ENCODE measurements around the gene SPATA3.

DNA sequence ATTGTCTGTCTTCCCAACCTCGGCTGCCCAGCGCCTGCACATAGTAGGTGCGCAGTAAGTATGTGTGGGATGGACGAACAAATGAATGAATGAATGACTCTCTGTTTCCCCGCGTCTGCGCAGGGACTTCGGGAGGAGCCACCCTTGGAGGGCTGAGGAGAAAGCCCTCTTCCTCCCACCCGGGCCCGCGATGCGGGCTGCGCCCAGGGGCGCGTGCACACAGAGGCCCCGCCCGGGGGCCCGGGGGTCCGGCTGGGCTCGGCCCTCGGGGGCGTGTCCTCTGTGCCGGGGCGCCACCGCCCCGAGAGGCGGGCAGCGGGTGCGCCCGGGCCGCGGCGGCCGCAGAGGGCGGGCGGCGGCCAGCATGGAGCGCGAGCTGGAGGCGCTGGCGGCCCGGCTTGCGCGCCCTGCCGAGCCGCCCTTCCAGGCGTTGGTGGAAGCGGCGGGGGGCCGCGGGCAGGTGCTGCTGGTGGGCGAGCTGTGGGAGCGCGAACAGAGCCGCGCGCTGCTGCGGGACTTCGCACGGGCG is 41.3 kb downstream of the SPATA3 start, which contains the start of gene C2orf72:
- TF ChIP-seq CTCF (IDR thresholded peaks at IDR 0.05), result no peak
- no peak for TF ChIP-seq POLR2A (IDR thresholded peaks at IDR 0.05)
- TF ChIP-seq EP300 (IDR thresholded peaks at IDR 0.05; ENCODE audit: low read depth), result no peak
- TF ChIP-seq POLR2AphosphoS5 (IDR thresholded peaks at IDR 0.05), result no peak
